GM12891 (cell line): ENCODE results near the gene STRAP.

Source experiments
- PAX5 ChIP-seq: IDR thresholded peaks from 2 replicates; pipeline ENCODE4 v1.6.1; 2011; ENCODE audit warnings: low read length, moderate library complexity, mild to moderate bottlenecking; ENCODE audit not compliant: insufficient read depth, severe bottlenecking
- POLR2A ChIP-seq: IDR thresholded peaks from 2 replicates; pipeline ENCODE4 v1.6.1; 2011; ENCODE audit warnings: low read depth, low read length, control low read depth
- POLR2AphosphoS5 ChIP-seq: IDR thresholded peaks from 2 replicates; pipeline ENCODE4 v1.6.1; 2011; ENCODE audit warnings: low read depth, low read length, control low read depth
- POU2F2 ChIP-seq: IDR thresholded peaks from 2 replicates; pipeline ENCODE4 v1.6.1; 2011; ENCODE audit warnings: low read depth, mild to moderate bottlenecking, control low read depth, low read length, moderate library complexity
- SPI1 ChIP-seq: IDR thresholded peaks from 2 replicates; pipeline ENCODE4 v1.6.1; 2011; ENCODE audit warnings: low read depth, low read length, control low read depth
- TAF1 ChIP-seq: IDR thresholded peaks from 2 replicates; pipeline ENCODE4 v1.6.1; 2011; ENCODE audit warnings: low read depth, low read length, control low read depth

DNA sequence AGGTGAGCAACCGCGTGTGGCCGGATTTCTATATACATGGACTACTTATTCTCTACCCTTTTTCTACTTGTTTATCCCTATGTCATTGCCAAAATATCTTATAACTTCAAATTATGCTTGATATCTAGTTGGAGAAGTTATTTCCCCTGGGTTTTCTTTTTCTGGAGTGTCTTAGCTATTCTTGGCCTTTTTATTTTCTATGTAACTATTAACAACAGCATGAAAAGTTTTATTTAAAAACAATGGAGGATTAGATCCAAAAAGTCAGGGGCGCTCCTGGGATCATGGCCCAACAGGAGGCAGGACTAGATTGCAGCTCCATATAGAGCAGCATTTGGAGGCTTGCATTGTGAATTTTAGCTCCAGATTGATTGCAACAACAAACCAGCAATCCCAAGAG is 8.6 kb upstream of the STRAP start:
- TF ChIP-seq POLR2A (no peak), TAF1 (no peak), POLR2AphosphoS5 (no peak), SPI1 (no peak), POU2F2 (no peak), PAX5 (no peak)
